HPDE6-E6E7 (cell line): ENCODE measurements around the gene HOXB6.

ENCODE experiments used
- DNase-seq: peaks from one replicate; pipeline ENCODE4 v3.0.0; 2011; ENCODE audit warnings: missing footprints; ENCODE audit errors: extremely low spot score

HOXB6 gene

GRCh38 chr17:48604770-48605329 lies at the start of gene HOXB6:
TSS of gene HOXB6 (minus strand) at chr17:48604986. CDS start at chr17:48598150, 6,836 bp downstream.
- no peak for DNase-seq

GRCh38 chr17:48649741-48650140 lies 45.0 kb upstream of the HOXB6 start:
- DNase-seq: no peak

DNA sequence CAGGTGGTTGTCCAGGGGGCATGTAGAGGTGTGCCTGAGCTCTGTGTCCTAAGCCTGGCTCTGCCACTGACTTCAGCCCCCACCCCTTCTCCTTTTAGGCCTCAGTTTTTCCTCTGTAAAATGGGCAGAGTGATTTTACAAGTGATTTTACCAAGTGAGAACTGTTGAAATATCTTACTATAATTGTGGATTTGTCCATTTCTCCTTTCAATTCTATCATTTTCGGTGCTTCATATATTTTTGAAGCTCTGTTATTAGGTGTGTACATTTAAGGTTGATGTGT lies 43.1 kb upstream of the HOXB6 start:
- no peak for DNase-seq

DNA sequence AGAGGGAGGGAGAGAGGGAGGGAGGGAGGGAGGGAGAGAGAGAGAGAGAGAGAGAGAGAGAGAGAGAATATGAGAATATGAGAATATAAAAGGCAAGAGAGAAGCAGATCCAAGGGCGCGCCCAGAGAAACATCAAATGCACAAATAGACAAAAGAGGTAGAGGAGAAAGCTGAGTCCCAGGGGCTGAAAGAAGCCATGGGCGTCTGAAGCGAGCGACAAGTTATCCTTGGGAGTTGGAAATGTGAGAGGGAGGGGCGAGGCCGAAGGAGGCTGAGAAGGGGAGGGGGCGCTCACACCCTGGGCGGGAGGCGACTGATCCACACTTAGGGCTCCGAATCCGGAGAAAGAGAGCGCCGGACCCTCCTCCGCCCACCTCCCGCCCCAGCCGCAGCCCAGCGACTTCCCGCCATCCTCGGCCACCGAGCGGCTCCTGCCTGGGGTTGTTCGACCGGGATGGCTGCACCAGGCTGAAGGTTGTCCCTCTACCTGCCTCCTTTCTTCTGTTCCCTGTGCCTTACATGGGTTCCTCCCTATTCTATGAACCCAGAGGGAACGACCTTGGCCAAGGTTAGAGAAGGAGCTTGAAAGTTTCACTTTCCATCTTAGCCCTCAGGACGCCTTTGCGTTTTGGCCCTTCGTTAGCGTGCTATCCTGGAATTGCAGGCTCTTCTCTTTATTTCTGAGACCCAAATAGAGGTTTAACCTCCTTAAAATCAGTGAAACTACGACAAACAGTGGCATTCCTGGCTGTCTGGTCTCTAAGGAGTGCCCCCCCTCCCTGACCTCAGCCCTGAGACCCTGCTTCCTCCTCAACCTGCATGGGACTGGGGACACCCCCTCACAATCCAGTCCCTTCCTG lies 42.5 kb upstream of the HOXB6 start:
- no peak for DNase-seq

DNA sequence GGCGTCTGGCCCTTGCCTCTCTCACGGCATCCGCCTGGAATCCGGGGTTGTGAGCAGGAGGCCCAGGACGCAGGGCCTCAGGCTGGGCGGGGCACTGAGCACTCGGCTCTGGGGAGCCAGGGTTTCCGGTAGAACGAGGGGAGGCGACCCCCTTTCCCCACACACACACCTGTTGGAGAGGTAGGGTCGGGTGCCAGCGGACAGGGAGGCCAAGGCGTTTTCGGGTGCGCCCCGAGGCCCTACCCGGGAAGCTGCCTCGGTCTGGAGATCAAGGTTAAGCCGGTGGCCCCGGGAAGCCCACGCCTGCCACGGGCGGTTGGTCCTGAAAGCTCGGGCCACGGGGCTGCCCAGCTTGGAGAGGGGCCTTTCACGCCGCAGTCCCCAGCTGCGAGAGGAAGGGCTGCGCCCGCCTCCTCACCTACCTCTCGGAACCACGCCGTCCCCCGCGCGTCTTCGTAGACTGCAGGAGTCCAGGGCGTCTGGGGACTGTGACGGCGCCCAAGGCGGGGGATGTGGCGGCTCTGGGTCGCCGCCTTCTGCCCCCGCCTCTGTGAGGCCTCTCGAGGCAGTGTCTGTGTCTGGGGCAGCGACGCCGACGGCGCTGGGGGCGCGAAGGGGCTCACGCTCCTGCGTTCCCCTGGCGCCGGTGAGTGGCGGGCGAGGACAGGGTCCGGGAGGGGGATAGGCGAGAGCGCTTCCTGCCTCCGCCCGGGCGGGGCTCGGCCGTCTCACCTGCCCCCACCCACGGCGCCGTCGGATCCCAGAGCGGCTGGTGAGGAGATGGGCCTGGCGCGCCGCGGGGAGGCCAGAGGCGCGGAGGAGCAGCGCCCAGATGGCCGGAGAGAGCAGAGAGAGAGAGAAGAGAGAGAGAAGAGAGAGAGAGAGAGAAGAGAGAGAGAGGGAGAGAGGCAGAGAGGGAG lies 41.7 kb upstream of the HOXB6 start:
- DNase-seq: no peak

DNA sequence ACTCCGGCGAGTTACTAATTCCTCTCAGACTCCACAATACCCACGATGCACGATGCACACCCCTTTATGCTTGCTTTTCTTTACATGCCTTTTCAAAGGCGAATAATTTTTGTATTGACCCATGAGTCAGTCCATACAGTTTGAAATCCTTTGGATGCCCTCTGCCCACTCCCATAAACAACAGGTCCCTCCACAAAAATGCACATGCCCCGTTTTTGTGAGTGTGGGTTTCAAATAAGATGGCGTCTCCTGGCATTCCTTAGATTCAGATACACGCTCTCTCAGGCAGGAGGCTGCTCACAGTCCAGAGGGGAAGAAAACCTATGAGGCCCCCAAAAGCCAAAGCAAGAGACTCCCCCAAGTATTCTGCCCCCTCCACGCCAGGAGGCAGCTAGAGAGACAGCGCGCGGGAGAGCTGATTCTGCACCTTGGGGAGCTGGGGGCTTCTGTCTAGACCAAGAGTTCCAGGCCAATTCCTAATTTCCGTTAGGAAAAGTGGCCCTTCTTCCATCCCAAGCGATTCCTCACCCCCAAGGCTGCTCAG lies 40.9 kb upstream of the HOXB6 start:
- DNase-seq: no peak

- no peak for DNase-seq
Observed at GRCh38 chr17:48644910-48645557, 40.2 kb upstream of the HOXB6 start.

DNA sequence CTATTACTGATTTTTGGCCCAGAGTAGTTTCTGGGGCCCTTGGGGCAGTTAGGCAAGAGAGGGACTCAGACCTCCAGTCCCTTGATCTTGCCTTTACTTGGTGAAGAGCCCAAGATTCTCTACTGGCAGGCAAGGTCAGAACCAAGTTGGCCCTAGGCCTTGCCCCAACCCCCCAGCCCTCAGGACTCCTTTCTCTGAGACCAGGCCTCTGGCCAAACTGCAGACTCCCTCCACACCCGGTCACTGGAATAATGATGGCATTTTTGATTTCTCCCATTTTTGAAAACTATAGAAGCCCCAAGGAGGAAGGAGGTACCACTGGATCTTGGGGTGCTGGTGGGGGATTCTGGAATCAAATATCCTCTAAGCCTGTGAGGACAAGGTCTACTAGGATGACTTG lies 39.4 kb upstream of the HOXB6 start:
- no peak for DNase-seq

DNA sequence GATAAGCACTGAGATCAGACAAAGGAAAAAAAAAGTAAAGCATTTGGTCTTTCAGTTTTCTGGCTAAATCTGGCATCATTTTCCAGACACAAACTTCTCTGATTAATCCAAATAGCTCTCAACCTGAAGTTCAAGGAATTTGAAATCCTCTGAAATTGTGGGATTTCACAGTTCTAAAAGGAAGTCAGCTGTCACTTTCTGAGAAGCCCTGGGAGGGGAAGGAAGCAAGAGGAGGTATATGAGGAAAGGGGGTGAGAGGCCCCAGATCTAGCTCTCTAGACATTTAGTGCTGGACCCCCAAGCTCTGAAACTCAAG lies 38.9 kb upstream of the HOXB6 start:
- DNase-seq: no peak

DNA sequence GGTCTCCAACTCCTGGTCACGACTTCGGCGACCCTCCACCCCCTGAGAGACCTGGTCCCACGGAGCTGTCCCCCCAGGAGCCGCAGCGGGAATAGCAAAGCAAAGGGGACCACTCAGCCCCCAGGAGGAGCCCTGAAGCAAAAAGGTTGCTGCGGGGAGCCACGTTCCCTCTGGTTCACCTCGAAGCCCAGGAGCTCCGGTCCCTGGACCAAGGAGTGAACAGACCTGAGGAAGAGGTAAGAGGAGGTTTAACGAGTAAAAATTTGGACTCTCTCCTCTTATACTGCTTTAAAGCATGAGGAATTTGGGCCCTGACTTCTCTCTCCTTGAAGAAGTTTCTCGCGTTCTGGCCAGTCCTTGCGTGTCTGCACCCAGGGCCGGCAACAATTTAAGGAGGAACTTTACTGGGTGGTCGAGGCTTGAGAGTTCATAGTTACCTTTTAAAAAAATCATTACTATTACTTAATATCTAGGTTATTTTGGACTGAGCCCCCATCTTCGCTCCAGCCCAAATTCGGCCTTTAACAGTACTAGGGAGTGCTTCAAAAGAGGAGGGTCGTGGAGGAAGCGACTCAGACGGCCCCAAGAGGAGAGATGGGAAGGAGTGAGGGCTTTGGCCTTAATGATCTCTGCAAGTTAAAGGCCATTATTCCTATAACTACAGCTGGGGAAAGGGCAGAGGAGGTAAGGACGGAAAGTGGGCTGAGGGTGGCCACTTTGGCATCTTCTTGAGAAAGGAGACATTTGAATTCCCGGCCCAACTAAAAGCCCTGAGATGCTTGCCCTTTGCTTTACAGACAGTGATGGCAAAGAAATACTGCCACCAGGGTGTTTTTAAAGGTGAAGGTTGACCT lies 38.3 kb upstream of the HOXB6 start:
- DNase-seq: no peak

GRCh38 chr17:48642059-48642842 lies 37.5 kb upstream of the HOXB6 start:
- no peak for DNase-seq

DNA sequence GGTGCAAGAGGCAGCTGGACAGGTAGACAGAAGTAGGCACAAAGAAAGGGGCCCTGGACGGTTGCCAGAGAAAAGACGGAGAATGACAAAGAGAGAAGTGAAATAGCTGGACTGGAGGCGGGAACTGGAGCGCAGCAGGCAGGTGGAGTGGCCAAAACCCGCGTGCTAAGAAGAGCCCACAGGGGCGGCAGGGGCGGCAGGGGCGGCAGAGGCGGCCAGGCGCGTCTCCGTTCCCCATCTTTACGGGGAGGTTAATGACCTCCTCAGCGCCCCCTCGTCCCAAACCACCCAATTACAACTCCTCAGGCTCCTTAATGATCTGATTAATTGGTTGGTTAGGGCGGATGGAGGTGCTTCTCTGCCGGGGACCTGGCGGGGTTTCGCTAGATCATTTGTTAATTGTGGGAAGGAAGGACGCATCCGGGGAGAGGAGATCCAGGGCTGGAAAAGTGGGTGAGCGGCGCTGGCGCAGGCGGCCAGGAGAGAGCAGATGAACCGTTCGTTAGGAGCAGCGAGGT lies 36.8 kb upstream of the HOXB6 start:
- no peak for DNase-seq

DNA sequence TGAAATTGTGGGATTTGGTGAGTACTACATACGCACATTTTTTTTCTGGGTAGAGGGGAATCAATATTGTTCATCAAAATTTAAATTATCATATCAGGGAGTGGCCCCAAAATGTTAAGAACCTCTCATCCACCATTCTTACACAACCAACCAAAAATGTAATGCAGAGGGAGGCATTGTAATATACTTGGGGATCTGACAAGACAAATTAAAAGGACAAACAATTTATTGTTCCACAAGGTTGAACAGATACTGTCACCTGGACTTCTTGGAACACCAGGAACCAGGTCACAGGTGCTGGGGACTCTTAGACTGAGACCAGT lies 36.0 kb upstream of the HOXB6 start:
- no peak for DNase-seq

DNA sequence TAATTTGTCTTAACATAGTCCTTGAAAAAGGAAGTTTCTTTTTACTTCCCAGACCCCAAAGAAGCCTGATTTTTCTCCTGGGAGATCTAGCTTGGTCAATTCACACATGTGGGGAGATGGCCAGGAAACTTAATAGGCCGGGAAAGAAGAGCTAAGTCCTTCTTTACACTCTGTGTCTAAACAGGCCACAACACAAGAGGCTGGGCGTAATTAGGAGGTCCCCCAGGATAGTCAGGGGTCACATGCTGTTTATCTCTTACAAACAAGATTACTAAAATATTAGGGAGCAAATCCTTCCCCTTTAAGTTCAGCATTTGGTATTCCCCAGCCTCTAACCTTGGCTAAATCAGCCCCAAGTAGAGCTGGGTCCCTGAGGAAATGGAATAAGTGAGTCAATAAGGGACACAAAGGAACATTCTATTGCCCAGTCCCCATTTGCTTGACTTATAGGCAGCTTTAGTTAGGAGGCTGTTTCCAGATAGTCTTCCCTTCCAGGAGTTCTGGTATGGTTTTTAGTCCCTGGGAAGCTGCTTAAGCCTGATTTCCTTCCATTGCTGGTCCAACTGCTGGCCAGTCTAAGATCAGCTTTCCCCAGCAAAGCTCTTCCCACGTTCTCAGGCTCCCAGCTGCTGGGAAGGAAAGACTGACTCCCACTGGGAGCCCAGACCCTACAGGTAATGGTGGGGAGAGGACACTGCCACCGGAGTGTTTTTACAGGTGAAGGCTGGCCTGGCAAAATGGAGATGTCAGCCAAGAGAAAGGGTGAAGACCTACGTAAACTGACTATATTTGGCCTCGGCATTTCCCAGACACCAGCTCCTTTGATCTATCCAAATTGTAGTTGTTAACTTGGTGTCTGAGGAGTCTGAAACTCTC lies 35.4 kb upstream of the HOXB6 start:
- DNase-seq: no peak

DNA sequence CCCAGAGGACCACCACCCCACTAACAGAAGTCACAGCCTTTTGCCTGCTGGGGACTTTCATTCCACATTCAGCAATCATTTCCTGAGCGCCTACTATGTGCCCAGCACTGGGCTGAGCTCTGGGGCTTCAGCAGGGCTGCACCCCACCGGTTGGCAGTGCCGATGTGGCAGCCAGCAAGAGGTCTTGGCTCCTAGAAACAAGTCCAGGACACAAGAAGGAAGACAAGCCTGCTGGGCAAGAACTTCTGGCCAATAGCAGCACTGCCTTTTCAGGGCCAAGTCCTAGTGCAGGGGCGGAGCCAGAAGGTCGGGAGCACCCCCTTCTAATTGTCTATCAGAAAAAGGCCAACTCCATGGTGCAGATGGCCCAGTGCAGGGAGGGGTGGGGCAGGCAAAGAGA lies 34.4 kb upstream of the HOXB6 start:
- DNase-seq: no peak

DNA sequence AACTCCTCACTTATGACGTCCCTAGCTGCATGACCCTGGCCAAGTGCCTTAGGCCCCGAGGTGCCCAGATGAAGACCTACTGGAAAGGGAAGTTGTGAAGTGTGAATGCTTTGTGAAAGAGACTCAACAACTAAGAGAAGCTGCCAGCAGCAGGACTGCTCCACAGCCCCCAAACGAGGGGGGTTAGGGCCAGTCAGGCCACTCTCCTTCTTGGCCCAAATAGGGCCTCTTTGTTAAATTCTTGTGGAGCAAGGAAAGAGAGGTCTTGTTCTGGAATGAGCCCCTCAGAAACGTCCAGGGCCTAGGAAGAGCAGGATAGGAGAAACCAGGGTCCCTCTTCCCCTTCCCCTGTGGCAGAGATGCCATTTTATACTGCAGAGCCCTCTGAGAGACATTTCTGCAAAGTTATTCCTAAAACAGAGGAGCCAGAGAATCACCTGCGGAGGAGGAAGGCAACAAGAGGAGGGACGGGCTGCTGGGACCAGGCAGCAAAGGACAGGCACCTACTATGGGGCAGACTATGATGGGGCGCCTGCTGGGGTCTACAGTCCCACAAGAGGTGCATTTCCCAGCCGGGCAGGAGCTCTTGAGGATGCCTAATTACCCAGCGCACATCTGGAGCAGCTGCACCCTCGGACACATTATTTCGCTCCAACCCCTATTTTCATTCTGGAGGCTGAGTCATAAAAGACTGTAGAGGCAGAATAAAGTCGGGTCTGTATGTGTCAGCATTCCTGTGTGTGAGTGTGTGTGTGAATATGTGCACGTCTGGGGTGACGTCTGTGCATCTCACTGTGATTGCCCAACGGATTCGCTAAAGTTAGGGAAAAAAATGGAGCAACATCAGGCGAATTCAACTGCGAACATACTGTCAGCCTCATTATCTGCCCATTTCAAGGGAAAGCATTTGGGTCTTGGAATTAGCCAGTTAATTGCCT lies 32.8 kb upstream of the HOXB6 start:
- DNase-seq: no peak

- no peak for DNase-seq
Observed at GRCh38 chr17:48636177-48637018, 31.6 kb upstream of the HOXB6 start.
